SU-DHL-6 (cell line): Measurements from ENCODE around the gene C11orf68.

Experiments
- CTCF ChIP-seq: fragments of 200-600 bp; sonication (generic); IDR thresholded peaks from one replicate; pipeline ENCODE4 v1.5.1; 2017; ENCODE audit warnings: antibody characterized with exemption, mild to moderate bottlenecking, low read length, moderate library complexity; ENCODE audit not compliant: insufficient read depth, poor library complexity, severe bottlenecking
- EZH2phosphoT487 ChIP-seq: fragments of 200-600 bp; sonication (generic), shearing (Covaris generic); conservative IDR thresholded peaks from 2 replicates; pipeline ENCODE4 v1.6.1; 2018; ENCODE audit warnings: mild to moderate bottlenecking, antibody characterized with exemption, low read length, moderate library complexity, mixed read lengths

GRCh38 chr11:65960824-65961266 is 42.0 kb upstream of the C11orf68 start:
- TF ChIP-seq CTCF (no peak), EZH2phosphoT487 (no peak)
